GM23338 (cell line): ENCODE results near the gene STAT3. TPM values are rescaled to one million over a fixed set of nuclear protein-coding genes. Genes with fewer than 3 reads are reported as not detected.

Experiments
- ATAC-seq: fragments of 200-7000 bp; cut with Tn5 transposase; 3 replicates; pipeline ENCODE4 v1.9.1; 2020
- DNase-seq: peaks from one replicate; pipeline ENCODE4 v3.0.0-alpha.2; 2015; ENCODE audit warnings: low spot score
- H2AFZ ChIP-seq: fragments of 200-600 bp; sonication (generic); 2 replicates; pipeline ENCODE4 v1.8.0; 2016; ENCODE audit warnings: antibody characterized with exemption, mild to moderate bottlenecking, moderate library complexity
- H3F3A ChIP-seq: fragments of 200-600 bp; sonication (generic); replicated peaks from 2 replicates; pipeline ENCODE4 v1.8.0; 2017; ENCODE audit warnings: antibody characterized with exemption, mixed run types, low read depth
- H3K27ac ChIP-seq: fragments of 200-600 bp; sonication (generic); 2 replicates; pipeline ENCODE4 v1.6.1; 2016; ENCODE audit warnings: low read depth
- H3K27me3 ChIP-seq: fragments of 200-600 bp; sonication (generic); 2 replicates; pipeline ENCODE4 v1.8.0; 2016; ENCODE audit warnings: mild to moderate bottlenecking, mixed run types, moderate library complexity; ENCODE audit not compliant: insufficient read depth
- H3K36me3 ChIP-seq: fragments of 200-600 bp; sonication (generic); 2 replicates; pipeline ENCODE4 v1.8.0; 2016; ENCODE audit warnings: mild to moderate bottlenecking; ENCODE audit not compliant: insufficient read depth
- H3K4me1 ChIP-seq: fragments of 200-600 bp; sonication (generic); 2 replicates; pipeline ENCODE4 v1.8.0; 2016; ENCODE audit warnings: mild to moderate bottlenecking, moderate library complexity; ENCODE audit not compliant: insufficient read depth
- H3K4me2 ChIP-seq: fragments of 200-600 bp; sonication (generic); 2 replicates; pipeline ENCODE4 v1.7.1; 2017; ENCODE audit warnings: mixed run types
- H3K4me3 ChIP-seq: fragments of 200-600 bp; sonication (generic); 2 replicates; pipeline ENCODE4 v1.6.1; 2016; ENCODE audit warnings: mixed run types
- H3K79me2 ChIP-seq: fragments of 200-600 bp; sonication (generic); replicated peaks from 2 replicates; pipeline ENCODE4 v1.8.0; 2017; ENCODE audit warnings: mild to moderate bottlenecking; ENCODE audit not compliant: insufficient read depth
- H3K9me2 ChIP-seq: fragments of 200-600 bp; sonication (generic); 2 replicates; pipeline ENCODE4 v1.8.0; 2017; ENCODE audit not compliant: insufficient read depth
- H4K20me1 ChIP-seq: fragments of 200-600 bp; sonication (generic); replicated peaks from 2 replicates; pipeline ENCODE4 v1.8.0; 2017; ENCODE audit warnings: mild to moderate bottlenecking; ENCODE audit not compliant: insufficient read depth
- H3K27ac Mint-ChIP-seq: 2 replicates; pipeline ENCODE4 v1.8.0; 2020; ENCODE audit warnings: inconsistent platforms, mild to moderate bottlenecking, moderate library complexity, mixed read lengths
- H3K27me3 Mint-ChIP-seq: 3 replicates; pipeline ENCODE4 v1.8.0; 2022; ENCODE audit warnings: low read depth, mild to moderate bottlenecking, moderate library complexity, mixed read lengths, inconsistent platforms; ENCODE audit not compliant: insufficient read depth, poor library complexity
- H3K36me3 Mint-ChIP-seq: 3 replicates; pipeline ENCODE4 v1.8.0; 2021; ENCODE audit warnings: low read depth, mild to moderate bottlenecking, inconsistent platforms, moderate library complexity, mixed read lengths
- H3K4me1 Mint-ChIP-seq: 3 replicates; pipeline ENCODE4 v1.8.0; 2020; ENCODE audit warnings: mild to moderate bottlenecking, inconsistent platforms, mixed read lengths
- H3K4me3 Mint-ChIP-seq: 3 replicates; pipeline ENCODE4 v1.8.0; 2021; ENCODE audit warnings: moderate library complexity, mild to moderate bottlenecking, inconsistent platforms, mixed read lengths
- H3K9me3 Mint-ChIP-seq: 3 replicates; pipeline ENCODE4 v1.8.0; 2020; ENCODE audit warnings: moderate library complexity, mild to moderate bottlenecking, inconsistent platforms, mixed read lengths
- EZH2 ChIP-seq: fragments of 200-600 bp; sonication (generic); IDR thresholded peaks from one replicate; pipeline ENCODE4 v1.8.0; 2017; ENCODE audit warnings: antibody characterized with exemption, mild to moderate bottlenecking, low read depth; ENCODE audit not compliant: unreplicated experiment
- EZH2phosphoT487 ChIP-seq: fragments of 200-600 bp; sonication (generic); IDR thresholded peaks from one replicate; pipeline ENCODE4 v1.8.1; 2018; ENCODE audit warnings: antibody characterized with exemption; ENCODE audit not compliant: unreplicated experiment
- NANOG ChIP-seq: IDR thresholded peaks from 2 replicates; pipeline ENCODE4 v1.6.1; 2016; ENCODE audit warnings: antibody characterized with exemption, borderline replicate concordance
- POLR2AphosphoS5 ChIP-seq: IDR thresholded peaks from 2 replicates; pipeline ENCODE4 v1.6.1; 2016; ENCODE audit warnings: antibody characterized with exemption, low read depth
- STAT1 ChIP-seq: IDR thresholded peaks from one replicate; pipeline ENCODE4 v1.6.1; 2016; ENCODE audit warnings: antibody characterized with exemption; ENCODE audit not compliant: unreplicated experiment
- ZNF114 ChIP-seq: fragments of 250-450 bp; sonication (Bioruptor Pico); IDR thresholded peaks from 2 replicates; pipeline ENCODE4 v1.5.0; 2020; ENCODE audit warnings: mild to moderate bottlenecking, moderate library complexity
- ZNF331 ChIP-seq: fragments of 250-450 bp; sonication (Bioruptor Pico); IDR thresholded peaks from 2 replicates; pipeline ENCODE4 v1.5.0; 2020; ENCODE audit warnings: low read depth, mild to moderate bottlenecking, moderate library complexity
- polyA plus RNA-seq: library from polyadenylated mRNA; unstranded; fragments of >200 nt; fragmentation: Nextera tagmentation; extraction: Ambion mirVana; gene quantifications from 2 replicates; pipeline ENCODE4 v1.2.1, GENCODE V29; 2016
- total RNA-seq: library from RNA; depleted of rRNA; stranded (reverse); fragments of >200 nt; shearing (Covaris generic); gene quantifications from 2 replicates; pipeline ENCODE4 v1.2.3, GENCODE V29; 2014
- TF ChIP-seq, protein P1 (sequence below), 2 experiments: fragments of 200-600 bp in 1 of 2; sonication (generic) in 1 of 2; conservative IDR thresholded peaks; 2 replicates each; pipeline versions ENCODE4 v1.5.1 to v1.6.1; 2016 to 2017; ENCODE audit warnings: antibody characterized with exemption in 2 of 2, low read depth in 2 of 2, mild to moderate bottlenecking in 2 of 2, moderate library complexity in 1 of 2
- TF ChIP-seq, protein P2 (sequence below): IDR thresholded peaks from 2 replicates; pipeline ENCODE4 v1.6.1; 2016; ENCODE audit warnings: antibody characterized with exemption
- TF ChIP-seq, protein P3 (sequence below): fragments of 250-450 bp; sonication (Bioruptor Pico); IDR thresholded peaks from 2 replicates; pipeline ENCODE4 v1.5.0; 2020; ENCODE audit warnings: mild to moderate bottlenecking, moderate library complexity
- TF ChIP-seq, protein P4 (sequence below): IDR thresholded peaks from one replicate; pipeline ENCODE4 v1.6.1; 2018; ENCODE audit warnings: antibody characterized with exemption; ENCODE audit not compliant: unreplicated experiment

STAT3 gene
- total and polyA plus RNA-seq, 2 experiments from 2014 or later, result 49.5 to 78.0 TPM

DNA sequence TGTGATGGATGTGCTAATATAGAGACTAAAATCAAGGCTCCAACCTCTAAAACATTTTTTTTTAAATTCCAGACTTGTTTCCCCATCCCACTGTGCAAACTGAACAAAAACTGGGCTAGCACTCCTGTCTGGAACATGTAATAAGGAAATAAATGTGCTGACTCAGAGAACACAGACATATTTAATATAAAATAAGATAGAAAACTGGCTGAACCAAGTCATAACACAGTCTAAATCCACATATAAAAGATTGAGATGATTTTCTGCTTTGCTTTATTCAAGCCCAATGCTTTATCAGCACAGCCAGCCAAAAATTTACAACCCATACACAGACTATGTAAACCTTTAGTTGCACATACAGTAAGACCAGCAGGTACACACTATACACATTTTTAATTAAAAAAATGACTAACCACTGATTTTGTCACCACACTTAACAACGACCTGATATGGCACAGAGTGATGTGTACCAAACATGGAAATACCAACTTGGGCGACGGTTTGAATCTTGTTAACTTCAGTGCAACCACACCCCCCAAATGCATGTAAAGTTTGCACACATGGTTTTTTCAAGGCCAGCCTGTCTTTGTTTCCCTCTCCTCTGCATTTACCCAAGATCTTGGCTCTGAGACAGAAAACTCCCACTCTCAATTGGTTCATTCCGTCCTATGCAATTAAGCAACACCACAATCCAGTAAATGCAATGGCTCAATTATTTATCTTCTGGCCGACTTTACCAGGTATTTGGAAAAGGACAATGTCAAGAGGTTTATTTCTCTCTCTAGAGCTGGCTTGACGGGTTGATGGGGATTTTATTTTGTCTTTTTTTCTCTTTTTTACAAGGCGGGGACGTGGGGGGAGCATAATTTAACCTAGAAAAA, 1.2 kb downstream of the STAT3 start (continued):
- TF ChIP-seq EZH2phosphoT487, result no peak

DNA sequence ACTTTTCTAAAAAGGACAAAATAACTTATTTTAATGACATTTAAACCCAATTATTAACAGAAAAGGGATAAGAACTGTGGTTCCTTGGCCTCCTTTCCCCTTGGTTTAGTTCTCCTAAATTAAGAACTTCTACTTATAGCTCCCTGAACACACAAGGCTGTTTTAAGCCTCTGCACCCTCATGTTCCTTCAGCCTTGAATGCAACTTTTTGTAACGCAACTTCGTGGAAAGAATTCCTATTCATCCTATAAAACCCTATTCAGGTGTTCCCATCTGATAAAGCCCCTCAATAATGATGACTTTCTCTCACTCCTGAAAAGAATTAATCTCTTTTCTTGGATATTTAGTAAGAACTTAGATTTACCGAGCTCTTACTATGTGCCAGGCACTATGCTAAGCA, 6.3 kb downstream of the STAT3 start:
- no peak overlapping the region for H3K4me3 Mint-ChIP-seq
- Histone ChIP-seq H3K27ac (peak overlapping the region; percentile 2; the same call in 1 of the 2 replicates), H3K27me3 (no peaks in the 10 kb centered on the region)
- TF ChIP-seq, protein P1, sequence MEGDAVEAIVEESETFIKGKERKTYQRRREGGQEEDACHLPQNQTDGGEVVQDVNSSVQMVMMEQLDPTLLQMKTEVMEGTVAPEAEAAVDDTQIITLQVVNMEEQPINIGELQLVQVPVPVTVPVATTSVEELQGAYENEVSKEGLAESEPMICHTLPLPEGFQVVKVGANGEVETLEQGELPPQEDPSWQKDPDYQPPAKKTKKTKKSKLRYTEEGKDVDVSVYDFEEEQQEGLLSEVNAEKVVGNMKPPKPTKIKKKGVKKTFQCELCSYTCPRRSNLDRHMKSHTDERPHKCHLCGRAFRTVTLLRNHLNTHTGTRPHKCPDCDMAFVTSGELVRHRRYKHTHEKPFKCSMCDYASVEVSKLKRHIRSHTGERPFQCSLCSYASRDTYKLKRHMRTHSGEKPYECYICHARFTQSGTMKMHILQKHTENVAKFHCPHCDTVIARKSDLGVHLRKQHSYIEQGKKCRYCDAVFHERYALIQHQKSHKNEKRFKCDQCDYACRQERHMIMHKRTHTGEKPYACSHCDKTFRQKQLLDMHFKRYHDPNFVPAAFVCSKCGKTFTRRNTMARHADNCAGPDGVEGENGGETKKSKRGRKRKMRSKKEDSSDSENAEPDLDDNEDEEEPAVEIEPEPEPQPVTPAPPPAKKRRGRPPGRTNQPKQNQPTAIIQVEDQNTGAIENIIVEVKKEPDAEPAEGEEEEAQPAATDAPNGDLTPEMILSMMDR (conservative IDR thresholded peaks at IDR 0.05; ENCODE audit: low read depth in 2 of 2), result no peak
- TF ChIP-seq NANOG, result no peak
- no peak for TF ChIP-seq POLR2AphosphoS5
- TF ChIP-seq ZNF331 (CRISPR knock-in tag), result no peak
- TF ChIP-seq, protein P2, sequence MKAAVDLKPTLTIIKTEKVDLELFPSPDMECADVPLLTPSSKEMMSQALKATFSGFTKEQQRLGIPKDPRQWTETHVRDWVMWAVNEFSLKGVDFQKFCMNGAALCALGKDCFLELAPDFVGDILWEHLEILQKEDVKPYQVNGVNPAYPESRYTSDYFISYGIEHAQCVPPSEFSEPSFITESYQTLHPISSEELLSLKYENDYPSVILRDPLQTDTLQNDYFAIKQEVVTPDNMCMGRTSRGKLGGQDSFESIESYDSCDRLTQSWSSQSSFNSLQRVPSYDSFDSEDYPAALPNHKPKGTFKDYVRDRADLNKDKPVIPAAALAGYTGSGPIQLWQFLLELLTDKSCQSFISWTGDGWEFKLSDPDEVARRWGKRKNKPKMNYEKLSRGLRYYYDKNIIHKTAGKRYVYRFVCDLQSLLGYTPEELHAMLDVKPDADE, result no peak
- TF ChIP-seq, protein P3, sequence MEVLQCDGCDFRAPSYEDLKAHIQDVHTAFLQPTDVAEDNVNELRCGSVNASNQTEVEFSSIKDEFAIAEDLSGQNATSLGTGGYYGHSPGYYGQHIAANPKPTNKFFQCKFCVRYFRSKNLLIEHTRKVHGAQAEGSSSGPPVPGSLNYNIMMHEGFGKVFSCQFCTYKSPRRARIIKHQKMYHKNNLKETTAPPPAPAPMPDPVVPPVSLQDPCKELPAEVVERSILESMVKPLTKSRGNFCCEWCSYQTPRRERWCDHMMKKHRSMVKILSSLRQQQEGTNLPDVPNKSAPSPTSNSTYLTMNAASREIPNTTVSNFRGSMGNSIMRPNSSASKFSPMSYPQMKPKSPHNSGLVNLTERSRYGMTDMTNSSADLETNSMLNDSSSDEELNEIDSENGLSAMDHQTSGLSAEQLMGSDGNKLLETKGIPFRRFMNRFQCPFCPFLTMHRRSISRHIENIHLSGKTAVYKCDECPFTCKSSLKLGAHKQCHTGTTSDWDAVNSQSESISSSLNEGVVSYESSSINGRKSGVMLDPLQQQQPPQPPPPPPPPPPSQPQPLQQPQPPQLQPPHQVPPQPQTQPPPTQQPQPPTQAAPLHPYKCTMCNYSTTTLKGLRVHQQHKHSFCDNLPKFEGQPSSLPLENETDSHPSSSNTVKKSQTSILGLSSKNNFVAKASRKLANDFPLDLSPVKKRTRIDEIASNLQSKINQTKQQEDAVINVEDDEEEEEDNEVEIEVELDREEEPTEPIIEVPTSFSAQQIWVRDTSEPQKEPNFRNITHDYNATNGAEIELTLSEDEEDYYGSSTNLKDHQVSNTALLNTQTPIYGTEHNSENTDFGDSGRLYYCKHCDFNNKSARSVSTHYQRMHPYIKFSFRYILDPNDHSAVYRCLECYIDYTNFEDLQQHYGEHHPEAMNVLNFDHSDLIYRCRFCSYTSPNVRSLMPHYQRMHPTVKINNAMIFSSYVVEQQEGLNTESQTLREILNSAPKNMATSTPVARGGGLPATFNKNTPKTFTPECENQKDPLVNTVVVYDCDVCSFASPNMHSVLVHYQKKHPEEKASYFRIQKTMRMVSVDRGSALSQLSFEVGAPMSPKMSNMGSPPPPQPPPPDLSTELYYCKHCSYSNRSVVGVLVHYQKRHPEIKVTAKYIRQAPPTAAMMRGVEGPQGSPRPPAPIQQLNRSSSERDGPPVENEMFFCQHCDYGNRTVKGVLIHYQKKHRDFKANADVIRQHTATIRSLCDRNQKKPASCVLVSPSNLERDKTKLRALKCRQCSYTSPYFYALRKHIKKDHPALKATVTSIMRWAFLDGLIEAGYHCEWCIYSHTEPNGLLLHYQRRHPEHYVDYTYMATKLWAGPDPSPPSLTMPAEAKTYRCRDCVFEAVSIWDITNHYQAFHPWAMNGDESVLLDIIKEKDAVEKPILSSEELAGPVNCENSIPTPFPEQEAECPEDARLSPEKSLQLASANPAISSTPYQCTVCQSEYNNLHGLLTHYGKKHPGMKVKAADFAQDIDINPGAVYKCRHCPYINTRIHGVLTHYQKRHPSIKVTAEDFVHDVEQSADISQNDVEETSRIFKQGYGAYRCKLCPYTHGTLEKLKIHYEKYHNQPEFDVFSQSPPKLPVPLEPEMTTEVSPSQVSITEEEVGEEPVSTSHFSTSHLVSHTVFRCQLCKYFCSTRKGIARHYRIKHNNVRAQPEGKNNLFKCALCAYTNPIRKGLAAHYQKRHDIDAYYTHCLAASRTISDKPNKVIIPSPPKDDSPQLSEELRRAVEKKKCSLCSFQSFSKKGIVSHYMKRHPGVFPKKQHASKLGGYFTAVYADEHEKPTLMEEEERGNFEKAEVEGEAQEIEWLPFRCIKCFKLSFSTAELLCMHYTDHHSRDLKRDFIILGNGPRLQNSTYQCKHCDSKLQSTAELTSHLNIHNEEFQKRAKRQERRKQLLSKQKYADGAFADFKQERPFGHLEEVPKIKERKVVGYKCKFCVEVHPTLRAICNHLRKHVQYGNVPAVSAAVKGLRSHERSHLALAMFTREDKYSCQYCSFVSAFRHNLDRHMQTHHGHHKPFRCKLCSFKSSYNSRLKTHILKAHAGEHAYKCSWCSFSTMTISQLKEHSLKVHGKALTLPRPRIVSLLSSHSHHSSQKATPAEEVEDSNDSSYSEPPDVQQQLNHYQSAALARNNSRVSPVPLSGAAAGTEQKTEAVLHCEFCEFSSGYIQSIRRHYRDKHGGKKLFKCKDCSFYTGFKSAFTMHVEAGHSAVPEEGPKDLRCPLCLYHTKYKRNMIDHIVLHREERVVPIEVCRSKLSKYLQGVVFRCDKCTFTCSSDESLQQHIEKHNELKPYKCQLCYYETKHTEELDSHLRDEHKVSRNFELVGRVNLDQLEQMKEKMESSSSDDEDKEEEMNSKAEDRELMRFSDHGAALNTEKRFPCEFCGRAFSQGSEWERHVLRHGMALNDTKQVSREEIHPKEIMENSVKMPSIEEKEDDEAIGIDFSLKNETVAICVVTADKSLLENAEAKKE, result no peak
- no peak for TF ChIP-seq STAT1
- TF ChIP-seq ZNF114, result no peak
- no peak for TF ChIP-seq EZH2phosphoT487
- TF ChIP-seq EZH2, result no peak
- TF ChIP-seq, protein P4, sequence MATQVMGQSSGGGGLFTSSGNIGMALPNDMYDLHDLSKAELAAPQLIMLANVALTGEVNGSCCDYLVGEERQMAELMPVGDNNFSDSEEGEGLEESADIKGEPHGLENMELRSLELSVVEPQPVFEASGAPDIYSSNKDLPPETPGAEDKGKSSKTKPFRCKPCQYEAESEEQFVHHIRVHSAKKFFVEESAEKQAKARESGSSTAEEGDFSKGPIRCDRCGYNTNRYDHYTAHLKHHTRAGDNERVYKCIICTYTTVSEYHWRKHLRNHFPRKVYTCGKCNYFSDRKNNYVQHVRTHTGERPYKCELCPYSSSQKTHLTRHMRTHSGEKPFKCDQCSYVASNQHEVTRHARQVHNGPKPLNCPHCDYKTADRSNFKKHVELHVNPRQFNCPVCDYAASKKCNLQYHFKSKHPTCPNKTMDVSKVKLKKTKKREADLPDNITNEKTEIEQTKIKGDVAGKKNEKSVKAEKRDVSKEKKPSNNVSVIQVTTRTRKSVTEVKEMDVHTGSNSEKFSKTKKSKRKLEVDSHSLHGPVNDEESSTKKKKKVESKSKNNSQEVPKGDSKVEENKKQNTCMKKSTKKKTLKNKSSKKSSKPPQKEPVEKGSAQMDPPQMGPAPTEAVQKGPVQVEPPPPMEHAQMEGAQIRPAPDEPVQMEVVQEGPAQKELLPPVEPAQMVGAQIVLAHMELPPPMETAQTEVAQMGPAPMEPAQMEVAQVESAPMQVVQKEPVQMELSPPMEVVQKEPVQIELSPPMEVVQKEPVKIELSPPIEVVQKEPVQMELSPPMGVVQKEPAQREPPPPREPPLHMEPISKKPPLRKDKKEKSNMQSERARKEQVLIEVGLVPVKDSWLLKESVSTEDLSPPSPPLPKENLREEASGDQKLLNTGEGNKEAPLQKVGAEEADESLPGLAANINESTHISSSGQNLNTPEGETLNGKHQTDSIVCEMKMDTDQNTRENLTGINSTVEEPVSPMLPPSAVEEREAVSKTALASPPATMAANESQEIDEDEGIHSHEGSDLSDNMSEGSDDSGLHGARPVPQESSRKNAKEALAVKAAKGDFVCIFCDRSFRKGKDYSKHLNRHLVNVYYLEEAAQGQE, result no peak

More for the DNA sequence above, 6.3 kb downstream of the STAT3 start:
- Mint-ChIP-seq H3K4me1 (peaks cover 40% of the 10 kb centered on the region), H3K27ac (peak overlapping the region; percentile 62; the same call in 1 of the 2 replicates), H3K9me3 (no peaks in the 10 kb centered on the region), H3K36me3 (peaks cover 16% of the 10 kb centered on the region), H3K27me3 (no peaks in the 10 kb centered on the region)
- H3K4me3 ChIP-seq, result no peak overlapping the region
- ATAC-seq (no peak), DNase-seq (no peak)
- no peaks in the 10 kb centered on the region for H3K9me2 ChIP-seq
- H3K36me3 ChIP-seq, result no peaks in the 10 kb centered on the region
- H3K4me2 ChIP-seq, result no peak overlapping the region
- H4K20me1 ChIP-seq, result peaks cover 34% of the 10 kb centered on the region
- H3F3A ChIP-seq, result peaks cover 3% of the 10 kb centered on the region; the same call in 1 of the 2 replicates
- H2AFZ ChIP-seq, result no peak overlapping the region
- H3K79me2 ChIP-seq, result peaks cover 96% of the 10 kb centered on the region
- H3K4me1 ChIP-seq, result peaks cover 29% of the 10 kb centered on the region
